HEK293 (cell line): ENCODE measurements around the gene CLIP4.

Experiments used
- CTCF ChIA-PET: fragments of 350-600 bp; formaldehyde crosslinking; extraction: SDS; loops from one replicate; lab custom pipeline; 2021; ENCODE audit warnings: antibody characterized with exemption; lab: Yijun Ruan, JAX
- POLR2A ChIA-PET: fragments of 300-600 bp; formaldehyde crosslinking; extraction: SDS; loops from one replicate; lab custom pipeline; 2020; ENCODE audit warnings: antibody characterized with exemption, inconsistent platforms; lab: Yijun Ruan, JAX
- H3K27ac ChIP-seq: fragments of 200-500 bp; sonication (Bioruptor generic); 2 replicates; pipeline ENCODE4 v1.5.1; 2014; ENCODE audit warnings: low read depth, low read length, control low read depth, inconsistent platforms; ENCODE audit errors: extremely low read depth
- H3K36me3 ChIP-seq, 2 experiments: fragments of 200-500 bp in 1 of 2; sonication (Bioruptor generic) in 1 of 2; 1 replicate in 1 of 2; 2 replicates in 1 of 2; pipeline ENCODE4 v1.5.1; 2014 to 2017; ENCODE audit warnings: inconsistent platforms in 2 of 2, low read length in 2 of 2; ENCODE audit not compliant: control insufficient read depth in 2 of 2, insufficient read depth in 1 of 2
- H3K4me1 ChIP-seq: fragments of 200-500 bp; sonication (Bioruptor generic); 2 replicates; pipeline ENCODE4 v1.5.1; 2014; ENCODE audit warnings: mild to moderate bottlenecking, low read length, inconsistent platforms; ENCODE audit not compliant: control insufficient read depth, insufficient read depth
- H3K4me3 ChIP-seq: 2 replicates; pipeline ENCODE4 v1.5.1; 2011; ENCODE audit warnings: low read depth, mild to moderate bottlenecking, control low read depth, low read length, moderate library complexity
- H3K9me3 ChIP-seq: fragments of 200-500 bp; sonication (Bioruptor generic); 2 replicates; pipeline ENCODE4 v1.5.1; 2014; ENCODE audit warnings: low read depth, low read length, inconsistent platforms; ENCODE audit not compliant: control insufficient read depth, insufficient read depth
- BCL11A ChIP-seq: fragments of 450-650 bp; formaldehyde crosslinking; IDR thresholded peaks from 2 replicates; pipeline ENCODE4 v1.5.1; 2016; ENCODE audit warnings: low read depth, missing biosample characterization, missing genetic modification characterization
- BCL11B ChIP-seq: fragments of 450-650 bp; formaldehyde crosslinking; IDR thresholded peaks from 2 replicates; pipeline ENCODE4 v1.5.1; 2016; ENCODE audit warnings: low read depth, missing biosample characterization, missing genetic modification characterization
- SCRT2 ChIP-seq: fragments of 450-650 bp; formaldehyde crosslinking; IDR thresholded peaks from 2 replicates; pipeline ENCODE4 v1.5.1; 2016; ENCODE audit warnings: missing biosample characterization, missing genetic modification characterization
- WT1 ChIP-seq: fragments of 450-650 bp; formaldehyde crosslinking; IDR thresholded peaks from 2 replicates; pipeline ENCODE4 v1.5.1; 2016; ENCODE audit warnings: missing biosample characterization, missing genetic modification characterization
- ZBTB17 ChIP-seq: fragments of 450-650 bp; formaldehyde crosslinking; IDR thresholded peaks from 2 replicates; pipeline ENCODE4 v1.5.1; 2016; ENCODE audit warnings: missing biosample characterization, missing genetic modification characterization
- ZBTB8A ChIP-seq: fragments of 450-650 bp; formaldehyde crosslinking; IDR thresholded peaks from 2 replicates; pipeline ENCODE4 v1.5.1; 2016; ENCODE audit warnings: missing biosample characterization, missing genetic modification characterization
- ZFHX2 ChIP-seq: fragments of 450-650 bp; formaldehyde crosslinking; conservative IDR thresholded peaks from 2 replicates; pipeline ENCODE4 v1.5.1; 2016; ENCODE audit warnings: missing biosample characterization, missing genetic modification characterization
- ZNF146 ChIP-seq: fragments of 450-650 bp; formaldehyde crosslinking; IDR thresholded peaks from 2 replicates; pipeline ENCODE4 v1.5.1; 2016; ENCODE audit warnings: missing biosample characterization, missing genetic modification characterization
- ZNF157 ChIP-seq: fragments of 450-650 bp; formaldehyde crosslinking; IDR thresholded peaks from 2 replicates; pipeline ENCODE4 v1.5.1; 2016; ENCODE audit warnings: missing biosample characterization, missing genetic modification characterization
- ZNF221 ChIP-seq: fragments of 450-650 bp; formaldehyde crosslinking; IDR thresholded peaks from 2 replicates; pipeline ENCODE4 v1.5.1; 2017; ENCODE audit warnings: missing biosample characterization, missing genetic modification characterization, borderline replicate concordance
- ZNF302 ChIP-seq: fragments of 450-650 bp; formaldehyde crosslinking; IDR thresholded peaks from 2 replicates; pipeline ENCODE4 v1.5.1; 2016; ENCODE audit warnings: missing biosample characterization, missing genetic modification characterization, low read depth
- ZNF391 ChIP-seq: fragments of 450-650 bp; formaldehyde crosslinking; IDR thresholded peaks from 2 replicates; pipeline ENCODE4 v1.5.1; 2016; ENCODE audit warnings: low read depth, missing biosample characterization, missing genetic modification characterization, borderline replicate concordance
- ZNF510 ChIP-seq: fragments of 450-650 bp; formaldehyde crosslinking; IDR thresholded peaks from 2 replicates; pipeline ENCODE4 v1.5.1; 2018; ENCODE audit warnings: mild to moderate bottlenecking, missing genetic modification characterization, missing biosample characterization; ENCODE audit not compliant: insufficient replicate concordance
- ZNF585B ChIP-seq: fragments of 450-650 bp; formaldehyde crosslinking; IDR thresholded peaks from 2 replicates; pipeline ENCODE4 v1.5.1; 2016; ENCODE audit warnings: missing biosample characterization, missing genetic modification characterization
- ZNF610 ChIP-seq: fragments of 450-650 bp; formaldehyde crosslinking; IDR thresholded peaks from 2 replicates; pipeline ENCODE4 v1.5.1; 2016; ENCODE audit warnings: missing biosample characterization, missing genetic modification characterization, borderline replicate concordance
- ZNF626 ChIP-seq: fragments of 450-650 bp; sonication (Bioruptor Pico); formaldehyde crosslinking; IDR thresholded peaks from 2 replicates; pipeline ENCODE4 v1.5.1; 2018; ENCODE audit warnings: missing biosample characterization, missing genetic modification characterization, inconsistent platforms
- ZNF747 ChIP-seq: fragments of 450-650 bp; formaldehyde crosslinking; IDR thresholded peaks from 2 replicates; pipeline ENCODE4 v1.5.1; 2016; ENCODE audit warnings: missing biosample characterization, missing genetic modification characterization
- ZNF768 ChIP-seq: fragments of 450-650 bp; formaldehyde crosslinking; IDR thresholded peaks from 2 replicates; pipeline ENCODE4 v1.5.1; 2018; ENCODE audit warnings: missing biosample characterization, mild to moderate bottlenecking, missing genetic modification characterization
- ZNF843 ChIP-seq: fragments of 450-650 bp; formaldehyde crosslinking; IDR thresholded peaks from 2 replicates; pipeline ENCODE4 v1.5.1; 2016; ENCODE audit warnings: missing biosample characterization, missing genetic modification characterization
- ZSCAN23 ChIP-seq: fragments of 450-650 bp; formaldehyde crosslinking; IDR thresholded peaks from 2 replicates; pipeline ENCODE4 v1.5.1; 2016; ENCODE audit warnings: missing biosample characterization, missing genetic modification characterization
- TF ChIP-seq, protein P1 (sequence below): fragments of 450-650 bp; IDR thresholded peaks from 2 replicates; pipeline ENCODE4 v1.5.1; 2018; ENCODE audit warnings: missing biosample characterization, missing genetic modification characterization
- TF ChIP-seq, protein P2 (sequence below): fragments of 450-650 bp; formaldehyde crosslinking; IDR thresholded peaks from 2 replicates; pipeline ENCODE4 v1.5.1; 2016; ENCODE audit warnings: missing biosample characterization, missing genetic modification characterization
- TF ChIP-seq, protein P3 (sequence below): fragments of 450-650 bp; formaldehyde crosslinking; IDR thresholded peaks from 2 replicates; pipeline ENCODE4 v1.5.1; 2016; ENCODE audit warnings: missing biosample characterization, missing genetic modification characterization
- TF ChIP-seq, protein P4 (sequence below): fragments of 450-650 bp; formaldehyde crosslinking; IDR thresholded peaks from 2 replicates; pipeline ENCODE4 v1.5.1; 2016; ENCODE audit warnings: missing biosample characterization, missing genetic modification characterization

CLIP4 gene

DNA sequence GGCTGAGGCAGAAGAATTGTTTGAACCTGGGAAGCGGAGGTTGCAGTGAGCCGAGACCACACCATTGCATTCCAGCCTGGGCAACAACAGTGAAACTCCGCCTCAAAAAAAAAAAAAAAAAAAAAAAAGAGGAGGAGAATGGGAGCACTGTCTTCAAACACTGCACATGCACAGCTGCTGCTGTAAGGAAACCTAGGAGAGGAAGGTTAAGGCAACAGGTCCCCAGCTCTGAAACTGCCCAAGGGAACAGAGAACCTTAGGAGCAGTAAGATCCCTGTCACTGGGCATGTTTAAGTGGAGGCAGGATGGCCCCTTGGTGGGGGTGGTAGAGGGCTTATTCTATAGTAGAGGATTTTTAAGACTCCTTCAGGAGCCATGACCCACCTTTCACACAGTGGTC is 111.2 kb downstream of the CLIP4 start:
- H3K27ac ChIP-seq, result no peak overlapping the region
- POLR2A ChIA-PET, result interaction anchor here (0.7 kb wide), 1 partner anchor 218 kb away, joined by 6 read pairs; no protein-coding TSS in a partner anchor
- H3K4me3 ChIP-seq, result no peak overlapping the region
- CTCF ChIA-PET, result no interaction called here
- no peaks in the 10 kb centered on the region for H3K4me1 ChIP-seq
- H3K9me3 ChIP-seq, result no peaks in the 10 kb centered on the region
- no peaks in the 10 kb centered on the region for H3K36me3 ChIP-seq
- TF ChIP-seq ZNF221 (tag by site-specific recombination) (no peak), SCRT2 (tag by site-specific recombination) (peak; percentile 64; the same call in 1 of the 2 replicates)

DNA sequence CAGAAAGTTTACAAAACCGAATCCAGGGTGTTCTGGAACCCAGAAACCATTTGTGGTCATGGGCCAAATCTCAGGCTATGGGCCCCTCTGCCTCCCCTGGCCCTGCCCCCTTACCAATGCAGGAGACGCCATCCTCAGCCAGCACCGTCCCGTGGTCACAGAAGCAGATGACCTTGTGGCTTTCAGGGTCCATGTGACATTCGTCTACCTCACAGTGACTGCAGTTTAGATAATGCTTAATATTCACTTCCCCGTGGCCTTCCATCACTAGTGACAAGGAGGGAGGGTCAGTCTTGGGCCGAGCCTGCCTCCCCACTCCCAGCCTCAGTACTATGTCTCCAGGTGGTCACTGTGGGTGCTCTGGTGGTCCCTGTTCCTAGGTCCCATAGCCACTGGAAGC is 111.6 kb downstream of the CLIP4 start:
- Histone ChIP-seq H3K36me3 (no peaks in the 10 kb centered on the region), H3K9me3 (no peaks in the 10 kb centered on the region), H3K27ac (no peak overlapping the region), H3K4me1 (no peaks in the 10 kb centered on the region), H3K4me3 (no peak overlapping the region)
- TF ChIP-seq ZBTB8A (tag by site-specific recombination), result no peak
- no peak for TF ChIP-seq ZNF610 (tag by site-specific recombination)
- no peak for TF ChIP-seq ZNF157 (tag by site-specific recombination)
- TF ChIP-seq, protein P1, sequence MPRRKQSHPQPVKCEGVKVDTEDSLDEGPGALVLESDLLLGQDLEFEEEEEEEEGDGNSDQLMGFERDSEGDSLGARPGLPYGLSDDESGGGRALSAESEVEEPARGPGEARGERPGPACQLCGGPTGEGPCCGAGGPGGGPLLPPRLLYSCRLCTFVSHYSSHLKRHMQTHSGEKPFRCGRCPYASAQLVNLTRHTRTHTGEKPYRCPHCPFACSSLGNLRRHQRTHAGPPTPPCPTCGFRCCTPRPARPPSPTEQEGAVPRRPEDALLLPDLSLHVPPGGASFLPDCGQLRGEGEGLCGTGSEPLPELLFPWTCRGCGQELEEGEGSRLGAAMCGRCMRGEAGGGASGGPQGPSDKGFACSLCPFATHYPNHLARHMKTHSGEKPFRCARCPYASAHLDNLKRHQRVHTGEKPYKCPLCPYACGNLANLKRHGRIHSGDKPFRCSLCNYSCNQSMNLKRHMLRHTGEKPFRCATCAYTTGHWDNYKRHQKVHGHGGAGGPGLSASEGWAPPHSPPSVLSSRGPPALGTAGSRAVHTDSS (tag by site-specific recombination), result no peak
- no peak for TF ChIP-seq ZSCAN23
- no peak for TF ChIP-seq ZBTB17 (tag by site-specific recombination)
- TF ChIP-seq ZNF626 (tag by site-specific recombination), result no peak
- no peak for TF ChIP-seq BCL11B (tag by site-specific recombination)
- no peak for TF ChIP-seq BCL11A
- TF ChIP-seq, protein P2, sequence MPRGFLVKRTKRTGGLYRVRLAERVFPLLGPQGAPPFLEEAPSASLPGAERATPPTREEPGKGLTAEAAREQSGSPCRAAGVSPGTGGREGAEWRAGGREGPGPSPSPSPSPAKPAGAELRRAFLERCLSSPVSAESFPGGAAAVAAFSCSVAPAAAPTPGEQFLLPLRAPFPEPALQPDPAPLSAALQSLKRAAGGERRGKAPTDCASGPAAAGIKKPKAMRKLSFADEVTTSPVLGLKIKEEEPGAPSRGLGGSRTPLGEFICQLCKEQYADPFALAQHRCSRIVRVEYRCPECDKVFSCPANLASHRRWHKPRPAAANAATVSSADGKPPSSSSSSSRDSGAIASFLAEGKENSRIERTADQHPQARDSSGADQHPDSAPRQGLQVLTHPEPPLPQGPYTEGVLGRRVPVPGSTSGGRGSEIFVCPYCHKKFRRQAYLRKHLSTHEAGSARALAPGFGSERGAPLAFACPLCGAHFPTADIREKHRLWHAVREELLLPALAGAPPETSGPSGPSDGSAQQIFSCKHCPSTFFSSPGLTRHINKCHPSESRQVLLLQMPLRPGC (tag by site-specific recombination), result no peak
- no peak for TF ChIP-seq ZNF302 (tag by site-specific recombination)
- no peak for TF ChIP-seq ZFHX2 (tag by site-specific recombination)
- TF ChIP-seq ZNF510 (tag by site-specific recombination), result no peak
- no peak for TF ChIP-seq ZNF768 (tag by site-specific recombination)
- TF ChIP-seq ZNF146, result no peak
- no peak for TF ChIP-seq ZNF585B (tag by site-specific recombination)
- POLR2A ChIA-PET, result no interaction called here
- CTCF ChIA-PET, result no interaction called here

DNA sequence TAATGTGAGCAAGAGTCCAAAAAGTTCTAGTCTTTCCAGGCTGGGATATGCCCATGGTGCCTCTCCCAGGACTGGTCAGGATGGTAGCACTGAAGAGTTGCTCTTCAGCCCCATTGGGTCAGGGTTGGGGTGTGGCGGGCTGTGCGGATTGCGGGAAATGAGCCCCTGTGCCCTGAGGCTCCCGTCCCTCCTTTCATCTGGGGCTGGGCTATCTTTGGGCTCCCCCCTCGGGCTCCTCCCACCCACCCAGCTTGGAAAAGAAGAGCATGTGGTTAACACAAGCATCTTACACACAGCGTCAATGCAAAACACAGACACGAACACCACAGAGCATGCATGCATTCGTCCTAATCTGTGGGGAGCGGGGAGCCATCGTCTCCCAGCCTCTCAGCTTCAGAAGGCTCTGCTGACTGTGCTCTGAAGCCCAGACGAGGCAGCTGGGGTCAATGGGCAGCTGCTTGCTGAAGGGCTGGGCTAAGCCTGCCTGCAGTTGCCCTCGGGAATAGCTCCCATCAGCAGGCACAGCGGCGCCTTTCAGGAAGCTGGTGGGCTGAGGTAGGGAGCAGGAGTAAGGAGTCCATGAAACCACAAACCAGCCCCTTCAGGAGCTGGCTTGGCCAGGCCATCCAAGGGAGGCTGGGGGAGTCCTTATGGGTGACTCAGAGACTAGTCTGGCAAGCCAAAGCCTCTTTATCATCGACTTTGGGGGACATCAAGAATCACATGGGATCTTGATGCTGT is 112.9 kb downstream of the CLIP4 start:
- Histone ChIP-seq H3K9me3 (no peaks in the 10 kb centered on the region), H3K36me3 (no peaks in the 10 kb centered on the region), H3K27ac (no peak overlapping the region), H3K4me1 (no peaks in the 10 kb centered on the region), H3K4me3 (no peak overlapping the region)
- TF ChIP-seq, protein P3, sequence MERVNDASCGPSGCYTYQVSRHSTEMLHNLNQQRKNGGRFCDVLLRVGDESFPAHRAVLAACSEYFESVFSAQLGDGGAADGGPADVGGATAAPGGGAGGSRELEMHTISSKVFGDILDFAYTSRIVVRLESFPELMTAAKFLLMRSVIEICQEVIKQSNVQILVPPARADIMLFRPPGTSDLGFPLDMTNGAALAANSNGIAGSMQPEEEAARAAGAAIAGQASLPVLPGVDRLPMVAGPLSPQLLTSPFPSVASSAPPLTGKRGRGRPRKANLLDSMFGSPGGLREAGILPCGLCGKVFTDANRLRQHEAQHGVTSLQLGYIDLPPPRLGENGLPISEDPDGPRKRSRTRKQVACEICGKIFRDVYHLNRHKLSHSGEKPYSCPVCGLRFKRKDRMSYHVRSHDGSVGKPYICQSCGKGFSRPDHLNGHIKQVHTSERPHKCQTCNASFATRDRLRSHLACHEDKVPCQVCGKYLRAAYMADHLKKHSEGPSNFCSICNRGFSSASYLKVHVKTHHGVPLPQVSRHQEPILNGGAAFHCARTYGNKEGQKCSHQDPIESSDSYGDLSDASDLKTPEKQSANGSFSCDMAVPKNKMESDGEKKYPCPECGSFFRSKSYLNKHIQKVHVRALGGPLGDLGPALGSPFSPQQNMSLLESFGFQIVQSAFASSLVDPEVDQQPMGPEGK (tag by site-specific recombination), result no peak
- no peak for TF ChIP-seq ZNF391
- no peak for TF ChIP-seq ZNF843 (tag by site-specific recombination)
- TF ChIP-seq, protein P1 (tag by site-specific recombination), result no peak
- no peak for TF ChIP-seq WT1
- TF ChIP-seq, protein P4, sequence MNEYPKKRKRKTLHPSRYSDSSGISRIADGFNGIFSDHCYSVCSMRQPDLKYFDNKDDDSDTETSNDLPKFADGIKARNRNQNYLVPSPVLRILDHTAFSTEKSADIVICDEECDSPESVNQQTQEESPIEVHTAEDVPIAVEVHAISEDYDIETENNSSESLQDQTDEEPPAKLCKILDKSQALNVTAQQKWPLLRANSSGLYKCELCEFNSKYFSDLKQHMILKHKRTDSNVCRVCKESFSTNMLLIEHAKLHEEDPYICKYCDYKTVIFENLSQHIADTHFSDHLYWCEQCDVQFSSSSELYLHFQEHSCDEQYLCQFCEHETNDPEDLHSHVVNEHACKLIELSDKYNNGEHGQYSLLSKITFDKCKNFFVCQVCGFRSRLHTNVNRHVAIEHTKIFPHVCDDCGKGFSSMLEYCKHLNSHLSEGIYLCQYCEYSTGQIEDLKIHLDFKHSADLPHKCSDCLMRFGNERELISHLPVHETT (tag by site-specific recombination), result no peak
- no peak for TF ChIP-seq ZNF747
- ChIA-PET POLR2A (interaction anchor here (0.7 kb wide), 1 partner anchor 273 kb away, joined by 3 read pairs; no protein-coding TSS in a partner anchor), CTCF (no interaction called here)
